K562 (cell line): ENCODE results near the gene ORAI3. TPM values are rescaled to one million over a fixed set of nuclear protein-coding genes. Genes with fewer than 3 reads are reported as not detected.

Source experiments
- FOXP4 ChIP-seq: sonication (generic); formaldehyde crosslinking; IDR thresholded peaks from 2 replicates; pipeline ENCODE4 v1.8.0; 2022; ENCODE audit warnings: mild to moderate bottlenecking, missing genetic modification reagents, borderline replicate concordance
- KLF10 ChIP-seq: fragments of 250-450 bp; sonication (Bioruptor Pico); IDR thresholded peaks from 2 replicates; pipeline ENCODE4 v1.6.1; 2021; ENCODE audit warnings: matching md5 sums
- NCOR1 ChIP-seq: fragments of 450-650 bp; IDR thresholded peaks from 2 replicates; pipeline ENCODE4 v1.6.1; 2016; ENCODE audit warnings: mild to moderate bottlenecking, moderate library complexity
- SRSF9 ChIP-seq: fragments of 200-400 bp; formaldehyde crosslinking; IDR thresholded peaks from 2 replicates; pipeline ENCODE4 v1.6.1; 2017; ENCODE audit warnings: low read depth, low read length, borderline replicate concordance
- SUPT5H ChIP-seq: fragments of 450-650 bp; IDR thresholded peaks from 2 replicates; pipeline ENCODE4 v1.6.1; 2016
- ZC3H8 ChIP-seq: fragments of 450-650 bp; IDR thresholded peaks from 2 replicates; pipeline ENCODE4 v1.6.1; 2017
- ZNF696 ChIP-seq: fragments of 250-450 bp; sonication (Bioruptor Pico); conservative IDR thresholded peaks from 2 replicates; pipeline ENCODE4 v1.4.0; 2020; ENCODE audit warnings: mild to moderate bottlenecking, moderate library complexity
- polyA plus RNA-seq, 8 experiments: library from polyadenylated mRNA; depleted of rRNA in 4 of 8; stranded (reverse) in 5 of 8; unstranded in 3 of 8; fragments of >200 nt; fragmentation: Nextera tagmentation in 2 of 8; fragmentation: Illumina TruSeq in 1 of 8; extraction: Ambion mirVana in 2 of 8; extraction: Trizol in 1 of 8; gene quantifications; 2 replicates each; pipeline versions ENCODE4 v1.2.1 to v1.2.3, GENCODE V29; 2011 to 2014; ENCODE audit warnings: inconsistent platforms in 1 of 8, missing spikeins in 1 of 8
- total RNA-seq, 7 experiments: library from RNA; depleted of rRNA in 6 of 7; stranded (reverse); fragments of >200 nt in 6 of 7; fragmentation: Illumina TruSeq in 2 of 7; extraction: Trizol in 2 of 7; gene quantifications; 2 replicates each; pipeline versions ENCODE4 v1.2.1 to v1.2.3, GENCODE V29; 2011 to 2021; ENCODE audit warnings: low replicate concordance in 1 of 7
- TF ChIP-seq, protein P1 (sequence below), 2 experiments: fragments of 450-650 bp in 1 of 2; IDR thresholded peaks; 2 replicates each; pipeline ENCODE4 v1.6.1; 2011 to 2017; ENCODE audit warnings: low read depth in 2 of 2, antibody characterized with exemption in 1 of 2, borderline replicate concordance in 1 of 2, low read length in 1 of 2, mild to moderate bottlenecking in 1 of 2, mixed read lengths in 1 of 2; ENCODE audit not compliant: control insufficient read depth in 1 of 2
- TF ChIP-seq, protein P2 (sequence below): fragments of 250-450 bp; sonication (Bioruptor Pico); IDR thresholded peaks from 2 replicates; pipeline ENCODE4 v1.8.0; 2021; ENCODE audit warnings: mild to moderate bottlenecking, moderate library complexity

ORAI3 gene
- total and polyA plus RNA-seq, 9 of the 15 experiments (the other 6 are each of a cell fraction or from before 2014, with no cell fraction given): 4.9 to 23.3 (median 14.1) TPM

GRCh38 chr16:30949650-30950515 lies 1.0 kb downstream of the ORAI3 start (continued):
- TF ChIP-seq SRSF9 (no peak), ZC3H8 (no peak), SUPT5H (peak; percentile 91), KLF10 (CRISPR knock-in tag) (no peak), NCOR1 (peak; percentile 70), ZNF696 (CRISPR knock-in tag) (no peak), FOXP4 (CRISPR knock-in tag) (no peak)
- TF ChIP-seq, protein P1, sequence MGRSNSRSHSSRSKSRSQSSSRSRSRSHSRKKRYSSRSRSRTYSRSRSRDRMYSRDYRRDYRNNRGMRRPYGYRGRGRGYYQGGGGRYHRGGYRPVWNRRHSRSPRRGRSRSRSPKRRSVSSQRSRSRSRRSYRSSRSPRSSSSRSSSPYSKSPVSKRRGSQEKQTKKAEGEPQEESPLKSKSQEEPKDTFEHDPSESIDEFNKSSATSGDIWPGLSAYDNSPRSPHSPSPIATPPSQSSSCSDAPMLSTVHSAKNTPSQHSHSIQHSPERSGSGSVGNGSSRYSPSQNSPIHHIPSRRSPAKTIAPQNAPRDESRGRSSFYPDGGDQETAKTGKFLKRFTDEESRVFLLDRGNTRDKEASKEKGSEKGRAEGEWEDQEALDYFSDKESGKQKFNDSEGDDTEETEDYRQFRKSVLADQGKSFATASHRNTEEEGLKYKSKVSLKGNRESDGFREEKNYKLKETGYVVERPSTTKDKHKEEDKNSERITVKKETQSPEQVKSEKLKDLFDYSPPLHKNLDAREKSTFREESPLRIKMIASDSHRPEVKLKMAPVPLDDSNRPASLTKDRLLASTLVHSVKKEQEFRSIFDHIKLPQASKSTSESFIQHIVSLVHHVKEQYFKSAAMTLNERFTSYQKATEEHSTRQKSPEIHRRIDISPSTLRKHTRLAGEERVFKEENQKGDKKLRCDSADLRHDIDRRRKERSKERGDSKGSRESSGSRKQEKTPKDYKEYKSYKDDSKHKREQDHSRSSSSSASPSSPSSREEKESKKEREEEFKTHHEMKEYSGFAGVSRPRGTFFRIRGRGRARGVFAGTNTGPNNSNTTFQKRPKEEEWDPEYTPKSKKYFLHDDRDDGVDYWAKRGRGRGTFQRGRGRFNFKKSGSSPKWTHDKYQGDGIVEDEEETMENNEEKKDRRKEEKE (IDR thresholded peaks at IDR 0.05; ENCODE audit: borderline replicate concordance in 1 of 2, control insufficient read depth in 1 of 2, low read depth in 2 of 2, low read length in 1 of 2): no peak; a peak in 1 of 4 replicates
- TF ChIP-seq, protein P2, sequence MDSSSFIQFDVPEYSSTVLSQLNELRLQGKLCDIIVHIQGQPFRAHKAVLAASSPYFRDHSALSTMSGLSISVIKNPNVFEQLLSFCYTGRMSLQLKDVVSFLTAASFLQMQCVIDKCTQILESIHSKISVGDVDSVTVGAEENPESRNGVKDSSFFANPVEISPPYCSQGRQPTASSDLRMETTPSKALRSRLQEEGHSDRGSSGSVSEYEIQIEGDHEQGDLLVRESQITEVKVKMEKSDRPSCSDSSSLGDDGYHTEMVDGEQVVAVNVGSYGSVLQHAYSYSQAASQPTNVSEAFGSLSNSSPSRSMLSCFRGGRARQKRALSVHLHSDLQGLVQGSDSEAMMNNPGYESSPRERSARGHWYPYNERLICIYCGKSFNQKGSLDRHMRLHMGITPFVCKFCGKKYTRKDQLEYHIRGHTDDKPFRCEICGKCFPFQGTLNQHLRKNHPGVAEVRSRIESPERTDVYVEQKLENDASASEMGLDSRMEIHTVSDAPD: no peak
